Ascending aorta (tissue), 2 donors: ENCODE data around the gene APBB2. TPM values are rescaled to one million over a fixed set of nuclear protein-coding genes. Genes with fewer than 3 reads are reported as not detected.

Source experiments
- DNase-seq, 2 donors: peaks; one replicate each; pipeline ENCODE4 v3.0.0-alpha.2; 2019; ENCODE audit warnings: low spot score in 2 of 2
- H3K27ac ChIP-seq, 2 donors: fragments of 200-600 bp; sonication (generic); one replicate each; pipeline ENCODE4 v1.5.1; 2016 to 2017; ENCODE audit warnings: mild to moderate bottlenecking in 1 of 2
- H3K27me3 ChIP-seq: fragments of 200-600 bp; sonication (generic); one replicate; pipeline ENCODE4 v1.5.1; 2017
- H3K36me3 ChIP-seq, 2 donors: fragments of 200-600 bp; sonication (generic); one replicate each; pipeline ENCODE4 v1.5.1; 2016
- H3K4me1 ChIP-seq, 2 donors: fragments of 200-600 bp; sonication (generic); one replicate each; pipeline ENCODE4 v1.5.1; 2016 to 2017; ENCODE audit warnings: mild to moderate bottlenecking in 1 of 2
- H3K4me3 ChIP-seq, 2 donors: fragments of 200-600 bp; sonication (generic); one replicate each; pipeline ENCODE4 v1.5.1; 2016 to 2017; ENCODE audit warnings: mild to moderate bottlenecking in 1 of 2
- H3K9me3 ChIP-seq, 2 donors: fragments of 200-600 bp; sonication (generic); one replicate each; pipeline ENCODE4 v1.5.1; 2016
- intact Hi-C: fragments of 100-400 bp; cut with DNase I; formaldehyde crosslinking; loops from one replicate; pipeline ENCODE4 v1.15.1; 2023
- total RNA-seq: library from RNA; depleted of rRNA; stranded (reverse); fragments of >200 nt; gene quantifications from one replicate; pipeline ENCODE4 v1.1.0, GENCODE V29; 2016
- TF ChIP-seq, protein P1 (sequence below), 3 experiments: fragments of 200-600 bp in 2 of 3; fragments of 450-650 bp in 1 of 3; sonication (generic) in 2 of 3; IDR thresholded peaks; one replicate each; pipeline ENCODE4 v1.5.1; 2016 to 2019; ENCODE audit warnings: antibody characterized with exemption in 3 of 3, mild to moderate bottlenecking in 1 of 3, moderate library complexity in 1 of 3

APBB2 gene
- total RNA-seq, 1 donor from 2014 or later: 51.4 TPM

DNA sequence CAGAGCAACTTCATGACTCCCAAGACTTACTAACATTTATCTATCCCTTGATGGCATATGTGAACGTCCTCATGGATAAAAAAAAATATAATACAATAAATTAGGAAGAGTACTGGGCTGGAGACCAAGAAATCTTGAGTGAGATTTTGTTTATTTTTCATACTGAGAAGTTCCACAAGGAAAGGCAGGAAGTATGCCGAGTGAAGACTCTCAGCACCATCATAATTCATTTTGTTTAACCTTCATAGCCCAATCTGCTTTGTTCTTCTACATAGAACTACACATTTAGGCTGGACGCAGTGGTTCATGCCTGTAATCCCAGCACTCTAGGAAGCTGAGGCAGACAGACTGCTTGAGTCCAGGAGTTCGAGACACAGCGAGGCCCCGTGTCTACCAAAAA lies 266.3 kb downstream of the APBB2 start:
- no peak for DNase-seq
- Histone ChIP-seq H3K27ac (peak overlapping the region in 1 of 2 donors; percentile 51), H3K36me3 (peaks cover 3 to 6% of the 10 kb centered on the region in 2 donors), H3K4me3 (no peak overlapping the region), H3K4me1 (peaks cover 2 to 23% of the 10 kb centered on the region in 2 donors), H3K27me3 (no peaks in the 10 kb centered on the region), H3K9me3 (no peaks in the 10 kb centered on the region)
- intact Hi-C loops: no loop called here
- TF ChIP-seq, protein P1, sequence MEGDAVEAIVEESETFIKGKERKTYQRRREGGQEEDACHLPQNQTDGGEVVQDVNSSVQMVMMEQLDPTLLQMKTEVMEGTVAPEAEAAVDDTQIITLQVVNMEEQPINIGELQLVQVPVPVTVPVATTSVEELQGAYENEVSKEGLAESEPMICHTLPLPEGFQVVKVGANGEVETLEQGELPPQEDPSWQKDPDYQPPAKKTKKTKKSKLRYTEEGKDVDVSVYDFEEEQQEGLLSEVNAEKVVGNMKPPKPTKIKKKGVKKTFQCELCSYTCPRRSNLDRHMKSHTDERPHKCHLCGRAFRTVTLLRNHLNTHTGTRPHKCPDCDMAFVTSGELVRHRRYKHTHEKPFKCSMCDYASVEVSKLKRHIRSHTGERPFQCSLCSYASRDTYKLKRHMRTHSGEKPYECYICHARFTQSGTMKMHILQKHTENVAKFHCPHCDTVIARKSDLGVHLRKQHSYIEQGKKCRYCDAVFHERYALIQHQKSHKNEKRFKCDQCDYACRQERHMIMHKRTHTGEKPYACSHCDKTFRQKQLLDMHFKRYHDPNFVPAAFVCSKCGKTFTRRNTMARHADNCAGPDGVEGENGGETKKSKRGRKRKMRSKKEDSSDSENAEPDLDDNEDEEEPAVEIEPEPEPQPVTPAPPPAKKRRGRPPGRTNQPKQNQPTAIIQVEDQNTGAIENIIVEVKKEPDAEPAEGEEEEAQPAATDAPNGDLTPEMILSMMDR (IDR thresholded peaks at IDR 0.05): no peak

DNA sequence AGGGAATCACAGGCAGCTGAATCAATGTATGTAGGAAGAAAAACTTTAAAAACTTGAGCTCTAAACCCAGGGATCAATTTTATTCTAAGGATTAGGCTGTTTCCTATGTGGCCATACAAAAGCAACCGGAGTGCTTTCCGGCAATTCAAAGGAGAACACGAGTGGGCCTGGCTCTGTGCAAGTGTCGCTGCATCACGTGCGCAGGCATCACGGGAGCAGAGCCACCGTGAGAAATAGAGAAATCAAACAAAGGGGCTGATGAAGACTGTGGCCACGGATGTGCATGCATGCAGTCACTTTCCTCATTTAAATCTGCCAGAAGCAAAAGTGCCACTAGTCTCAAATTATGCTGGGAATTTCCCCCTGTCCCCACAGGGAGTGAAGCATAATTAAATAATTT lies 267.7 kb downstream of the APBB2 start:
- Histone ChIP-seq H3K27ac (no peak overlapping the region), H3K9me3 (no peaks in the 10 kb centered on the region), H3K36me3 (peaks cover 3 to 6% of the 10 kb centered on the region in 2 donors), H3K4me1 (peaks cover 5 to 31% of the 10 kb centered on the region in 2 donors), H3K4me3 (no peak overlapping the region), H3K27me3 (no peaks in the 10 kb centered on the region)
- no peak for DNase-seq
- TF ChIP-seq, protein P1 (IDR thresholded peaks at IDR 0.05): no peak
- intact Hi-C loops: no loop called here

DNA sequence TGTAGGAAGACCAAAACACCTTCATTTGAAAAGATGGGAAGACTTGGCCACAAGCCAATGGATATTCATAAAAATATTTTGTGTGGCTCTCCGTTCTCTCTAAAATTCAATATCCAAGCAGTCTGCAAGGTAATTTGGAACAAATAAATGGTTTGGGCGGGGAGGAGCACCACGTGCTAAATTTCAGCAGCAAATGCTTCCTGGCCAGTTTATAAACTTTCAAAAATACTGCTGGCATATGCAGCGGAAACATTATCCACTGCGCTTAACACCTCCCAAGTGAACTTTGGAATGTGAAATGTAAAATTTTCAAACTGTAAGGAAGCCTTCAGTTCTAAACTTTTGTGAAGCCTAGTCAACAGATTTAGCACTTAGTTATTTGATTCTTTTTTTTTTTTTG lies 273.6 kb downstream of the APBB2 start:
- peak overlapping the region; percentile 49 to 72 for H3K27ac ChIP-seq

DNA sequence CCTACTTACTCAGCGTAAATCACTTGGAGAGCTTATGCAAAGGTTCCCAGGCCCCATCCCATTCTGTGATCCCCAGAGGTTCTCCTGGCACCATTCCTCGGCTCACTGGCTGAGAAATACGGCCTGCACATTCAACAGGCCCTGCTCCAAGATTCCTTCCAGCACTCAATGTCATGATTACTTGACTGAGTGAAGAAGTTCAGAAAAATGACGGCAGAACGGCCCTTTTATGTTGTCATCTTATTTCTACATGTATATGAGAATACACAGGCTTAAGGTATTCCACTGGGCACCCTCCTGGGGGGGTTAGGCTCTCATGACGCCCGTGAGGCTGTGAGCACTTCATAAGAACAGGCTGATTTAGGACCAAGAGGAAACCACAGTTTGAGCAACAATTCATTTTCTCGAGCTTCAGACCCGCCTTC lies 274.0 kb downstream of the APBB2 start:
- intact Hi-C loops: loop anchor here (1.0 kb wide), 1 partner anchor 13 kb away; no protein-coding TSS in a partner anchor
- H3K4me1 ChIP-seq: peaks cover 15 to 43% of the 10 kb centered on the region in 2 donors
- peak overlapping the region; percentile 49 to 72 for H3K27ac ChIP-seq
- peak overlapping the region in 1 of 2 donors; percentile 18 for H3K4me3 ChIP-seq
- TF ChIP-seq, protein P1 (IDR thresholded peaks at IDR 0.05): no peak
- H3K9me3 ChIP-seq: no peaks in the 10 kb centered on the region
- H3K36me3 ChIP-seq: peaks cover 3 to 6% of the 10 kb centered on the region in 2 donors
- peak in 1 of 2 donors; percentile 79 for DNase-seq
- H3K27me3 ChIP-seq: no peaks in the 10 kb centered on the region

More for the DNA sequence above, 273.6 kb downstream of the APBB2 start:
- Histone ChIP-seq H3K27me3 (no peaks in the 10 kb centered on the region), H3K4me3 (peak overlapping the region in 1 of 2 donors; percentile 18), H3K4me1 (peaks cover 15 to 43% of the 10 kb centered on the region in 2 donors), H3K9me3 (no peaks in the 10 kb centered on the region), H3K36me3 (peaks cover 3 to 6% of the 10 kb centered on the region in 2 donors)
- no peak for DNase-seq
- TF ChIP-seq, protein P1 (IDR thresholded peaks at IDR 0.05): no peak
- intact Hi-C loops: loop anchor here (1.0 kb wide), 1 partner anchor 13 kb away; no protein-coding TSS in a partner anchor

DNA sequence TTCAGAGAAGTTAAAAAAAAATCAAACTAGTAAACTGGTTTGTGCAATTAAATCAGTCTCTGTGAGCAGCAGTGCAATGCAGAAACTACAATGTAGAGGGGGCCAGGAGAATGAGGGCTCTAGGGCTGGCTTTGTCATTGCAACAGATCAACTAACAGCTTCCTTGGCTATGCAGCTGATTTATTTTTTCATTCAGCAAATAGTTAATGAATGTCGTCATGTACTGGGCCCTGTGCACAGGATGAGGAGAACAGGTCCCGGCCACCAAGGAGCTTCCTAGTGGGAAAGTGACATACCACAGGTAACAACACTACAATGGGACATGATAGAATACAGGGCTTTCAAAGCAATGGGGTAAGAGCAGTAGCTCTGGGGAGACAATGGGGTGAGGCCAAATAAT lies 274.5 kb downstream of the APBB2 start:
- TF ChIP-seq, protein P1 (IDR thresholded peaks at IDR 0.05): no peak
- intact Hi-C loops: loop anchor here (1.0 kb wide), 1 partner anchor 13 kb away; no protein-coding TSS in a partner anchor
- H3K36me3 ChIP-seq: peaks cover 3 to 6% of the 10 kb centered on the region in 2 donors
- H3K4me1 ChIP-seq: peaks cover 15 to 43% of the 10 kb centered on the region in 2 donors
- H3K4me3 ChIP-seq: no peak overlapping the region
- H3K27me3 ChIP-seq: no peaks in the 10 kb centered on the region
- DNase-seq: no peak
- H3K9me3 ChIP-seq: no peaks in the 10 kb centered on the region
- H3K27ac ChIP-seq: peak overlapping the region; percentile 49 to 72
